Inflammatory macrophage treated with lipopolysaccharide for 4 hours (primary cell): ENCODE results near the gene KDM1B.
"Not testable (repeated sequence)": the region's sequence is repeated elsewhere in the genome, so short reads cannot be mapped to it uniquely, and the experiment has no call there.

ENCODE experiments used
- DNase-seq: peaks from one replicate; pipeline ENCODE4 v3.0.0-alpha.2; 2020

Gene KDM1B

DNA sequence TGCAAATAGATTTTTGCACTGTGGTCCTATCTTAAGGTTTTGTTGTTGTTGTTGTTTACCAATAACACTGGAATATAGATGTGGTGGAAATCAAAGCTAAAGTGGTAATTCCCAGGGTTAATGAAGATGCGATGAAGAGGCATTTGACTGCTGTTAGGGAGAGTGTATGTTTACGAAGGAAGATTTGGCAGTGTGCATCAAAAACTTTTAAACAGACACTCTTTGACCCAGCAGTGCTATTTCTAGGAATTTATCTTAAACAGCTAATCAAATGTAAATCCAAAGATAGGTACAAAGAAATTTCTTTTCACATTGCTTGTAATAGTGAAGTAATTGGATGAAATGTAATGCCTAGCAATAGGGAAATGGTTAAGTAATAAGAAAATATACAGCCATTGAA, 34.0 kb downstream of the KDM1B start:
- no peak for DNase-seq

DNA sequence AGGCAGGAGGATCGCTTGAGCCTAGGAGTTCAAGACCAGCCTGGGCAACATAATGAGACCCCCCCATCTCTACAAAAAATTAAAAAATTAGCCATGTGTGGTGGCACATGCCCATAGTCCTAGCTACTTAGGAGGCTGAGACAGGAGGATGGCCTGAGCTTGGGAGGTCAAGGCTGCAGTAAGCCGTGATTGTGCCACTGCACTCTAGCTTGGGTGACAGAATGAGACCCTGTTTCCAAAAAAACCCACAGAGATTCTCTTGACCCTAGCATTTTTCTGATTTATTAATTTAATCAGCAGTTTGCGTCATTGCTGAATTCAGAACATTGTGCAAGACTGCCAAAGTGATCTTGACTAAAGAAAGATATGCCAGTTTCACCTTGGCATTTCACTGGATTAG, 36.8 kb downstream of the KDM1B start:
- no peak for DNase-seq

DNA sequence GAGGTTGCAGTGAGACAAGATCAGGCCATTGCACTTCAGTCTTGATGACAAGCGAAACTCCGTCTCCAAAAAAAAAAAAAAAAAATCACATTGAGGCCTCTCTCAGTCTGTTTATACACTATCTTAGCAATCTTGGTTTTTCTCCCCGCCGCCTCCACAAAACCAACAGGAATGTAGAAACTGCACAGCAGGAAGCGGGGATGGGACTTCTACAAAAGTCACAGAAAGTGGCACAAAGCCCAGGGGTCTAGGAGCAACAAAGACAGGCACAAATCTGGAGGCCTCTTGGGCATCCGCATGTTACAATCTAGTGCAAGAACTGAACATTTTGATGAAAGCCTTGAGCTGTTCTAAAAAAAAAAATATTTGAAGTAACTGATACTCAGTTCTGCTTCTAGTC, 48.6 kb downstream of the KDM1B start:
- no peak for DNase-seq

DNA sequence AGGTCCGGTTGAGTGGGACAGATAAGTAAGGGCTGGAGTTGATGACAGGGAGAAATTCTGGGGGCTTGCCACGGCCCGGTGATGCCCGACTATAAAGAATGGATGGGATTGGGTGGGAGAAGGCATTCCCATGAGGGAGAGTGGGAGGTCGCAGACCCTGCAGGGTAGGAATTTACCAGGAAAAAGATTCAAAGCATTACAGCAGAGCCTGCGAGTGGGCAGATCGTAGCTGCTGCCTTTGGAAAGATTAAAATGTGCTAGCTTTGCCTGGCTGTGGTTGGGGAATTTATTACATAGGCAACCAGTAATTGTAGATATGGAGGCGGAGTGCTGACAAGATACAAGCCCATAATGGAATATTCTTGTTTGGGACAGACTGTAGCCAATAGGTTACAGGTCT, 49.5 kb downstream of the KDM1B start:
- no peak for DNase-seq

DNA sequence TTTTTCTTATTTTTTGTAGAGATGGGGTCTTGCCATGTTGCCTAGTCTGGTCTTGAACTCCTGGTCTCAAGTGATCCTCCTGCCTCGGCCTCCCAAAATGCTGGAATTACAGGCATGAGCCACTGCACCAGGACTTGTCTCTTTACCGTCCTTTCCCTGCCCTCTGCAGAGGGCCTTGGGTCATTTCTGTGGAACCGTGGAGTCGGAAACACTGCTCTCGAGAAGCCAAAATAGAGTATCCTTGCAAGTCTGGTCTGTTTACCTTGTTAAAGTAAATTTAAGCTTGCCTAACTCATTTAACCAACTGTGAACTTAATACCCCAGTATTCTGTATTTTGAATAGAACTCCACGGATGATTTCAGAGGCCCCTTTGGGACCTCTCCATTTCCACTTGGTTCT, 51.4 kb downstream of the KDM1B start:
- DNase-seq: no peak

DNA sequence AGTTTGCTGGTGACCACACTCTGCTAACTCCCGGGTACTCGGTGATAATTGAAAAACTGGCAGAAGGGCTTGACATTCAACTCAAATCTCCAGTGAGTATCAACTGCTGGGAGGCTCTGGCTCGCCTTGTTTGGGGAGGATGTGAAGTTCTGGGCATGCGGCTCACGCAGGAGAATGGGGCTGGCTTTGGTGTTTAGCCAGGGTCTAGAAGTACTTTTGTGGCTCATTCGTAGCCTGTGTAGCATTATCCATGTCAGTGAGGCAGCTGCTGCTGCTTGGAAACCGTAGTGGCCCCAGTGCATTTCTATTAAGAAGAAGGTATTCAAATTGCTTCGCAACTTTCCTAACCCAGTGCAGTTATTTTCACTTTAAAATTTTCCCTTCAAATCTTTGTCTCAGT, 52.2 kb downstream of the KDM1B start:
- DNase-seq: no peak

DNA sequence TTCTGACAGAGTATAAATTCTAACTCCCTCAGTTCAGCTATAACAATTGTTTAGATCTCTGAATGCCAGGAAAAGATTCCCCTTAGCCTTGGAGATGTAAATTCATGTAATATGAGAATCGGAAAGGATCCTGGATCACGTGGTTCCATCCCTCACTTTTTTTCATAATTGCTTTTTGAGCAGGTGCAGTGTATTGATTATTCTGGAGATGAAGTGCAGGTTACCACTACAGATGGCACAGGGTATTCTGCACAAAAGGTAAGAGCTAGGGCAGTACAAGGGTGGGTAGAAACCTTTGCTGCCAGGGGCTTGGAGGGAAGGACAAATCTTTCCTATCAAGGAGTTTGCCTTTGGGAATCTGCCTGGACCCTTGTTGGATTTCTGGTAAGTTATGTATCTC, 52.7 kb downstream of the KDM1B start:
- DNase-seq: no peak

DNA sequence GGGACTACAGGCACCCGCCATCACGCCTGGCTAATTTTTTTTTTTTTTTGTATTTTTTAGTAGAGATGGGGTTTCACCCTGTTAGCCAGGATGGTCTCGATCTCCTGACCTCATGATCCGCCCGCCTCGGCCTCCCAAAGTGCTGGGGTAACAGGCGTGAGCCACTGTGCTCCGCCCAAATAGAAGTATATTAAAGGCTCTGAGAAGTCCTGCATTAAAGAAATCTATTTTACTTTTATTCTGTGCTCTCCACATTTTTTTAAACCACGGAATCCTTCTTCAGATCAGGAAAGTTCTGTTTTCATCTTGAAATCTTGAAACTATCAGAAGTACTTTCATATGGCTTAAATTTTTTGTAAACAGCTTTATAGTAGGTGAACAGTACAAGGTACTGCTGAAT, 53.6 kb downstream of the KDM1B start:
- DNase-seq: not testable (repeated sequence)

DNA sequence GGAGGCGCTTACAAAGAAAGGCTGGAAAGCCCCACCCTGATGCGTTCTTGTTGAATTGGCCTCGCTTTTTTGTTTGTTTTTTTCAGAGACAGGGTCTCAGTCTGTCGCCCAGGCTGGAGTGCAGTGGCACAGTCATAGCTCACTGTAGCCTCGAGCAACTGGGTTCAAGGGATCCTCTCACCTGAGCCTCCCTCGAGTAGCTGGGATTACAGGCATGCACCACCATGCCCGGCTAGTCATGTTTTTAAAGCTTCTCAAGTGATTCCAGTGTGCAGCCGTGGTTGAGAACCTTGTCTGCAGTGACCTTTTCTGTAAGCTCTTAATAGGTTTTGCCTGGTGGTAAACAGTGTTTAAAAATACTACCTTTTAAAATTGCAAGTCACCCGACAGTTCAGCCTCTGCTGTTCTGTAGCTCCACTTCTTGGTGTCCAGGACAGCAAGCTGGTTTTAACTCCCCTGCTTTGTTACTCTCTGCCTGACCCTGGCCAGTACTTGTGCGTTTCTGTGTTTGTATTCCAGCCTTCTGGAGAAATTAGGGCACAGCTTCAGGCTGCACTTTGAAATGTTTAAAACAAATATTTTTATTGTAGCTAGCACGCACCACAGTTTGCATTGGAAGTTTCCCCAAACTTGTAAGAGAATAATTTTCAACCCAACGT, 54.4 kb downstream of the KDM1B start:
- no peak for DNase-seq

DNA sequence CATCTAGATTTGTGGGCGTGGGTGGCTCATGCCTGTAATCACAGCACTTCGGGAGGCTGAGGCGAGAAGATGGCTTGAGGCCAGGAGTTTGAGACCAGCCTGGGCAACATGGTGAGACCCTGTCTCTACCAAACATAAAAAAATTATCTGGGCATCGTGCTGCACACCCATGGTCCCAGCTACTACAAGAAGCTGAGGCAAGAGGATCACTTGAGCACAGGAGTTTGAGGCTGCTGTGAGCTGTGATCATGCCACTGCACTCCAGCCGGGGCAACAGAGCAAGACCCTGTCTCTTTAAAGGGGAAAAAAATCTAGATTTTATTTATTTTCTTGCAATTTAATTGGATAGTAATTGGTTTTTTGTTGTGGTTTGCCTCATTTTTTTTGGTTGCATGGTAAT, 55.5 kb downstream of the KDM1B start:
- DNase-seq: no peak

DNA sequence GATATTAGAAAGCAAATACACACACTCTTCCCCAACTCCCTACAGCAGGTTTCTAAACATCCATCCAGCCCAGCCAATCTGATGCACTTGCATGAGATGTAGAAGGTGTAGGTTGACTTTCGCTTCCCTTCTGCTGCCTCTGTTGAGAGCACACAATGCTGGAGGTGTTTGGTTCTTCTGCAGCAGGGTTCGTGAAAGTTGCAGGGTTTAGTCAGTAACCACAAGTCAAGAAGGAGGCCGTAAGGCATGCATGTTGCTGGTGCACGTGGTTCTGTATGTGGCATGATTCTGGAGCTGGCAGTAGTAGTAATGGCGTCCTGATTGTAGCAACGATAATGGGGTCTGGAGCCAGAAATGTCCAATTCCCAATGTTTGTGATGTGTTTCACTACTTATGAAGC, 56.1 kb downstream of the KDM1B start:
- DNase-seq: no peak

DNA sequence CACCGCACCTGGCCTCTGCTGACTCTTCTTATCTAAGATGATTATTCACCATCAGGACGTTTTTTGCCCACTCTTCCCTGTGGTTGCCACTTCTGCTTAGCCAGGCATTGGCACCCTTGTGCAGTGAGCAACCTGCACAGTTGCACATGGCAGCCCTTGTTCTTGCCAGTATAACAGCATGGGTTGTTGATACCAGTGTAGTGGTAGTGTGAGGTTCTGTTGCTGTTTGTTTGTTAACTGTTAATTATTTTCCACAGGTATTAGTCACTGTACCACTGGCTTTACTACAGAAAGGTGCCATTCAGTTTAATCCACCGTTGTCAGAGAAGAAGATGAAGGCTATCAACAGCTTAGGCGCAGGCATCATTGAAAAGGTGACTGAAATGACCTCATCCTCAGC, 57.0 kb downstream of the KDM1B start:
- DNase-seq: no peak

DNA sequence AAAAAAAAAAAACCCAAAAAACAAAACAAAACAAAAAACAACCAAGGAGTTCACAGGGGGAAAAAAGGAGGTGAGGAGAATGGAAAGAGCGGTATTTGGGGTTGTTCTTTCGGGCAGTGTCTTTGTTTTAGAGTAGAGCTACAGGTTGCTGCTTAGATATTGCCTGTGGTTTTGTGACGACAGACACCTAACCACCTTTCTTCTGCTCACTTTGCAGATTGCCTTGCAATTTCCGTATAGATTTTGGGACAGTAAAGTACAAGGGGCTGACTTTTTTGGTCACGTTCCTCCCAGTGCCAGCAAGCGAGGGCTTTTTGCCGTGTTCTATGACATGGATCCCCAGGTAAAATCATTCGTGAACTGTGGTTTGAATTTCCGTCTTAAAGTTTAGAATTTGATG, 58.2 kb downstream of the KDM1B start:
- no peak for DNase-seq

DNA sequence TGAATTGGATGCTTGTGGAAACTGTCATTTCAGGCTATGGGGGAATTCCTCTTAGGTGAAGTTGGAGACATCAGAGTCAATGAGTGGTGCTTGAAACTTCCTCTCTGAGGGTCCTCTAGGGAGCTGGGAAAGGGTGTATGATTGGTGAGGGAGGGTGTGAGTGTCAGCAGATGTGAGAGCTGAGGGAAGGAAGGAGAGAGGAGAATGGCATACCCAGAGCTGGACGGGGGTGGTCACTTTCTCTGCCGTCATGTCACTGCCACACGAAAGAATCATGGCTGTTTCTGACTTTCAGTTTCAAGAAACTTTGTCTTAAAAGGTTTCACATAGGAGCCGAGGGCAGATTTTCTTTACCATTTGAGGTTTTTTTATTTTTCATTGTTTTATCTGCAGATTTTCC, 58.8 kb downstream of the KDM1B start:
- DNase-seq: no peak

DNA sequence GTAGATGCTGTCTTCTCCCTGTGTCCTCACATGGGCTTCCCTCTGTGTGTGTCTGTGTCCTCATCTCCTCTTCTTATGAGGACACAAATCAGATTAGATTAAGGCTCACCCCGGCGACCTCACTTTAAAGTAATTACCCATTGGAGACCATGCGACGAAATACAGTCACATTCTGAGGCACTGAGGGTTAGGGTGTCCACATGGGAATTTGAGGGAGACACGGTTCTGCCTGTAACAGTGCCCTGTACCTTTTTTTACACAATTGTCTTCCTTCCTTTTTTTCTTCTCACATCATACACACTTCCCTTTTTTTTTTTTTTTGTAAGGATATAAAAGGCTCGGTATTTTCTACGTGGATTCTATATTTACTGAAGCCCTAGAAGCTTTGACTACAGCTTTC, 60.2 kb downstream of the KDM1B start:
- peak; percentile 43 for DNase-seq

DNA sequence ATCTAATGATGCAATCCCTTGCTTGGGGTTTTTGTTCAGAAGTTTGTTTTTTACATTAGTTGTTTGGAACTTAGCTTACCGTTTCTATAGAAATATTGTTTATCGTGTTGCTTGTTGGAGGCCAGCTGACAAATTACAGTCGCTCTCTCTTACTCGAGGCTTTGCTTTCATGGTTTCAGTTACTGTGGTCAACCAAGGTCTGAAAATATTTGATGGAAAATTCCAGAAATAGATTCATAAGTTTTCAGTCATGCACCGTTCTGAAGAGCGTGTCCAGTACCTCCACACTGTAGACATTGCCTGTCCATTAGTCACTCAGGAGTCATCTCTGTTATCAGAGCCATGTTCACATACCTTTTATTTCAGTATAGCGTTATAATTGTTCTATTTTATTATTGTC, 61.2 kb downstream of the KDM1B start:
- DNase-seq: no peak

DNA sequence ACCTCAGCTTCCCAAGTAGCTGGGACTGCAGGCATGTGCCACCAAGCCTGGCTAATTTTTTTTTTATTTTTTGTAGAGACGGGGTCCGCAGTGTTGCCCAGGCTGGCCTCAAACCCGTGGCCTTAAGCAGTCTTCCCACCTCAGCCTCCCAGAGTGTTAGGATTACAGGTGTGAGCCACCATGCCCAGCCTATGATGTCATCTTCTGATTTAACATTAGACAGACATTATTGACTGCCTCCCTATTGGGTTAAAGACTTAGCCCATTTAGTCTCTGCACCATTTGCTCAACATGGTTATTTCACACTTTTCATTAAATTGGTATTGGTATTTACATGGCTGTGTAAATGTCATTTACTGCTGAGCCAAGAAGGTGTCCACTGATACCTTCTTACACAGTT, 63.0 kb downstream of the KDM1B start:
- DNase-seq: no peak

DNA sequence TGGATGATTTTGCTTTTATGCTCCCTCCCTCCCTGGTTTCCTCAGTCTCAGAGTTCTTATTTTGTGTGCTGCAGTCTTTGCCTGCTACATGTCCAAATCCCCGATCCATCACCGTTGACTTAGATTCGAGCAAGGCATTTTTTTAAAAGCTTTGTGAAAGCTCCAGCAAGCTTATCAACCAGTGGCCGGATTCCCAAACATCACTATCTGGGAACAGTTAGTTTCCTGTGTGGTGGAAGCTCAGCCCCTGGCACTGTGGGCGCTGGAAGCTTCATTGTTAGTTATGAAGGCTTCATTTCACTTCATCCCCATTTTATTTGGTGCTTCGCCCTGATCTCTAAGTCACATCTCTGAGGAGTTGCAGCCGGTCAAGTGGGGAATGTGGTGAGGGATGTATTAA, 64.4 kb downstream of the KDM1B start:
- no peak for DNase-seq

DNA sequence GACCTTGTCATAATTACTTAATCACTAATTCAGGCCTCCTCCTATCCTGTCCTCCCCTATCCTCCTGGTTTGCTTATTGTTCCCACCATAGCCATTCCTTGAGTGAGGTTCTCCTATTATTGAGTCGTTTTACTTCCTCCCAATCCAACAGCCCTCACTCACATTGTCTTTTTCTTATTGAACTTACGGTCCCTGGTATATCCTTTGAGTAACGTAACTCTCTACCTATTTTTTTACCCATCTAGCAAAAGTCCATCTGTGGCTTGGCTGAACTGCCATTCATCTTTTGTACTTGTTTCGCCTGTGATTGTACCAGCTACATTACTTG, 66.0 kb downstream of the KDM1B start:
- no peak for DNase-seq

DNA sequence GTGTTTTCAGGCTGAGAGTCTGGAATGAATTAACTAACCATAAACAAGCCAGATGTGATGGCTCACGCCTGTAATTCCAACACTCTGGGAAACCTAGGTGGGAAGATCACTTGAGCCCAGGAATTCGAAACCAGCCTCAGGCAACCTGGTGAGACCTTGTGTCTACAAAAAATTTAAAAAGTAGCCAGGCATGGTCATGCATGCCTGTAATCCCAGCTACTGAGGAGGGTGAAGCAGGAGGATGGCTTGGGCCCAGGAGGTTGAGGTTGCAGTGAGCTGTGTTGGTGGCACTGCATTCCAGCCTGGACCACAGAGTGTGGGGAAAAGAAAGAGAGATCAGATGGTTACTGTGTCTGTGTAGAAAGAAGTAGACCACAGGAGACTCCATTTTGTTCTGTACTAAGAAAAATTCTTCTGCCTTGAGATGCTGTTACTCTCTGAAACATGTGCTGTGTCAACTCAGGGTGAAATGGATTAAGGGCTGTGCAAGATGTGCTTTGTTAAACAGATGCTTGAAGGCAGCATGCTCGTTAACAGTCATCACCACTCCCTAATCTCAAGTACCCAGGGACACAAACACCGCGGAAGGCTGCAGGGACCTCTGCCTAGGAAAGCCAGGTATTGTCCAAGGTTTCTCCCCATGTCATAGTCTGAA, 71.4 kb downstream of the KDM1B start:
- DNase-seq: not testable (repeated sequence)

DNA sequence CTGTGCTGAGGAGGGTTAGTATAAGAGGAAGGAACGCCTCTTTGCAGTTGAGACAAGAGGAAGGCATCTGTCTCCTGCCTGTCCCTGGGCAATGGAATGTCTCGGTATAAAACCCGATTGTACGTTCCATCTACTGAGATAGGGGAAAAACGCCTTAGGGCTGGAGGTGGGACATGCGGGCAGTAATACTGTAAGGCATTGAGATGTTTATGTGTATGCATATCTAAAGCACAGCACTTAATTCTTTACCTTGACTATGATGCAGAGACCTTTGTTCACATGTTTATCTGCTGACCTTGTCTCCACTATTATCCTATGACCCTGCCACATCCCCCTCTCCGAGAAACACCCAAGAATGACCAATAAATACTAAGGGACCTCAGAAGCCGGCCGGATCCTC, 71.9 kb downstream of the KDM1B start:
- not testable (repeated sequence) for DNase-seq

DNA sequence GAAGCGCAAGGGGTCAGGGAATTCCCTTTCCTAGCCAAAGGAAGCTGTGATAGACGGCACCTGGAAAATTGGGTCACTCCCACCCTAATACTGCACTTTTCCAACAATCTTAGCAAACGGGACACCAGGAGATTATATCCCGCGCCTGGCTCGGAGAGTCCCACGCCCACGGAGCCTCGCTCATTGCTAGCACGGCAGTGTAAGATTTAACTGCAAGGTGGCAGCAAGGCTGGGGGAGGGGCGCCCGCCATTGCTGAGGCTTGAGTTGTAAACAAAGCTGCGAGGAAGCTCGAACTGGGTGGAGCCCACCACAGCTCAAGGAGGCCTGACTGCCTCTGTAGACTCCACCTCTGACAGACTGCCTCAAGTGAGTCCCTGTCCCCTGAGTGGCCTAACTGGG, 73.4 kb downstream of the KDM1B start:
- DNase-seq: not testable (repeated sequence)

DNA sequence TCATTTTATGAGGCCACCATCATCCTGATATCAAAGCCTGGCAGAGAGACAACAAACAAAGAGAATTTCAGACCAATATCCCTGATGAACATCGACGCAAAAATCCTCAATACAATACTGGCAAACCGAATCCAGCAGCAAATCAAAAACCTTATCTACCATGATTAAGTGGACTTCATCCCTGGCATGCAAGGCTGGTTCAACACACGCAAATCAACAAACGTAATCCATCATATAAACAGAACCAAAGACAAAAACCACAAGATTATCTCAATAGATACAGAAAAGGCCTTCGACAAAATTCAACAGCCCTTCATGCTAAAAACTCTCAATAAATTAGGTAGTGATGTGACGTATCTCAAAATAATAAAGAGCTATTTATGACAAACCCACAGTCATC, 76.6 kb downstream of the KDM1B start:
- not testable (repeated sequence) for DNase-seq

DNA sequence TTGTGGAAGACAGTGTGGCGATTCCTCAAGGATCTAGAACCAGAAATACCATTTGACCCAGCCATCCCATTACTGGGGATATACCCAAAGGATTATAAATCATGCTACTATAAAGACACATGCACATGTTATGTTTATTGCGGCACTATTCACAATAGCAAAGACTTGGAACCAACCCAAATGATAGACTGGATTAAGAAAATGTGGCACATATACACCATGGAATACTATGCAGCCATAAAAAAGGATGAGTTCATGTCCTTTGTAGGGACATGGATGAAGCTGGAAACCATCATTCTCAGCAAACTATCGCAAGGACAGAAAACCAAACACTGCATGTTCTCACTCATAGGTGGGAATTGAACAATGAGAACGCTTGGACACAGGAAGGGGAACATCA, 78.5 kb downstream of the KDM1B start:
- not testable (repeated sequence) for DNase-seq

DNA sequence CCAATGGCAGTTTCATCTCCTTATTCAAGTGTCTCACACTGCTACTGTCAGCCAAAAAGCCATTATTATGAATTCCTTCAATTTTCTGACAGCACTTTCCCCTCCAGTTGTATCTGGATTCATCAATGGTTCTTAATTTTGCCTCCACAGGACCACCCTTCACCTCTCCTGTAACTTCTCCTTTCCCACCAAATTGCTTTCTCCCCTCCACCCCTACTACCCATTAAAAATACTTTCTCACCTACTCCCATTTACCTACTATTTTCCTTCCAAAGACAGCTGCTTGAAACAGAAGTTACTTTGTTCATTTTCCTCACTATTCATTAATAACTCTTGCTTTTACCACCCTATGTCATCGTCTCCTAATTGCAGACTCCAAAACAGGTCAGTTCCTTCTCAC, 79.3 kb downstream of the KDM1B start:
- no peak for DNase-seq
